CD1c-positive myeloid dendritic cell (primary cell): Measurements from ENCODE around the gene NMT1.

Experiments
- DNase-seq: peaks from one replicate; pipeline ENCODE4 v3.0.0-alpha.2; 2016; ENCODE audit errors: extremely low spot score

Gene NMT1

GRCh38 chr17:45150911-45151809, 90.0 kb downstream of the NMT1 start:
- peak; percentile 43 for DNase-seq

- DNase-seq: no peak
These were observed 93.9 kb downstream of the NMT1 start for GRCh38 chr17:45155029-45155428.

GRCh38 chr17:45155483-45155882, 94.4 kb downstream of the NMT1 start:
- no peak for DNase-seq

- no peak for DNase-seq
These were observed 95.1 kb downstream of the NMT1 start for GRCh38 chr17:45156242-45156641.
